GM12892 (cell line): ENCODE results near the gene EPHB2.

Source experiments
- POLR2A ChIP-seq: IDR thresholded peaks from 2 replicates; pipeline ENCODE4 v1.6.1; 2011; ENCODE audit warnings: low read depth, low read length, control low read depth
- POLR2AphosphoS5 ChIP-seq: IDR thresholded peaks from 2 replicates; pipeline ENCODE4 v1.6.1; 2011; ENCODE audit warnings: low read depth, low read length, control low read depth
- TAF1 ChIP-seq: IDR thresholded peaks from 2 replicates; pipeline ENCODE4 v1.6.1; 2011; ENCODE audit warnings: low read depth, mild to moderate bottlenecking, control low read depth, low read length, borderline replicate concordance

DNA sequence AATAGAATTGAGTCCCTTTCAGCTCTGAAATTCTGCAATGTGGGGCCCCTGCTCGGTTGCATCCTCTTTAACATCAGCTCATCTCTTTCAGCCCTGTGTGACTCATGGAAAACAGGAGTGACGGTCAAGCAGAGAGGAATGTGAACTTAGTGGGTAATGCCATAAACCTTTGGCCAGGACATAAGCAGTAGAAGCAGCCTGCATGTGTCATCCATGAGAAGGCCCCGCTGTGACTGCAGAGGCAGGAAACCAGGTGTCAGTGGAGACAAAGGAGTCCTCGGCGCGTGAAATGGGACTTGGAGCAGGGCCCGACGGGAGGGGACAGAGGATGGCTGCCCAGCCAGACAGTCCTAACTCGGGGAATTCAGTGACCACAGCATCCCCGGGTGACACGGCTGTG lies 21.1 kb upstream of the EPHB2 start:
- TF ChIP-seq POLR2AphosphoS5 (no peak), POLR2A (no peak), TAF1 (no peak)
